ENCODE measurements around the gene SLC19A1. TPM values are rescaled to one million over a fixed set of nuclear protein-coding genes. Genes with fewer than 3 reads are reported as not detected.

The SLC19A1 gene
- total RNA-seq, 1 experiment from 2014 or later, result 25.4 TPM

GRCh38 chr21:45575993-45576837 is 34.0 kb upstream of the SLC19A1 start:
- TF ChIP-seq CTCF (IDR thresholded peaks at IDR 0.05; ENCODE audit: unreplicated experiment), result no peak
- ChIA-PET POLR2A (interaction anchor here (0.7 kb wide), 2 partner anchors 200 to 702 kb away, joined by 3 to 4 read pairs; no protein-coding TSS in a partner anchor), CTCF (interaction anchor here (0.6 to 1.0 kb wide), 3 partner anchors 20 to 274 kb away, joined by 4 to 6 read pairs (median 4); no protein-coding TSS in a partner anchor)
- DNase-seq (ENCODE audit: unreplicated experiment), result no peak
- intact Hi-C loops (cut with micrococcal nuclease), result no loop called here
- BruUV-seq (replicated peaks), result no TSS peak
- no peaks in the 10 kb centered on the region for H3K4me1 Mint-ChIP-seq (ENCODE audit: insufficient read depth, unreplicated experiment)
- no peak overlapping the region for H3K27ac Mint-ChIP-seq (ENCODE audit: low read depth, unreplicated experiment)
- no peaks in the 10 kb centered on the region for H3K9me3 Mint-ChIP-seq (ENCODE audit: unreplicated experiment)
- H3K4me3 Mint-ChIP-seq (ENCODE audit: unreplicated experiment), result no peak overlapping the region
- H3K27me3 Mint-ChIP-seq (ENCODE audit: insufficient read depth, unreplicated experiment), result peaks cover 23% of the 10 kb centered on the region
- peaks cover 6% of the 10 kb centered on the region for H3K36me3 Mint-ChIP-seq (ENCODE audit: insufficient read depth, unreplicated experiment)

GRCh38 chr21:45575304-45575992 is 33.2 kb upstream of the SLC19A1 start:
- DNase-seq (ENCODE audit: unreplicated experiment), result no peak
- intact Hi-C loops (cut with micrococcal nuclease), result no loop called here
- no peak for TF ChIP-seq CTCF (IDR thresholded peaks at IDR 0.05; ENCODE audit: unreplicated experiment)
- Mint-ChIP-seq H3K27ac (ENCODE audit: low read depth, unreplicated experiment) (no peak overlapping the region), H3K9me3 (ENCODE audit: unreplicated experiment) (no peaks in the 10 kb centered on the region), H3K4me3 (ENCODE audit: unreplicated experiment) (no peak overlapping the region), H3K4me1 (ENCODE audit: insufficient read depth, unreplicated experiment) (no peaks in the 10 kb centered on the region), H3K36me3 (ENCODE audit: insufficient read depth, unreplicated experiment) (peaks cover 6% of the 10 kb centered on the region), H3K27me3 (ENCODE audit: insufficient read depth, unreplicated experiment) (peaks cover 28% of the 10 kb centered on the region)
- ChIA-PET POLR2A (interaction anchor here (0.7 kb wide), 1 partner anchor 201 kb away, joined by 4 read pairs; no protein-coding TSS in a partner anchor), CTCF (interaction anchor here (0.7 to 1.0 kb wide), 2 partner anchors 21 to 275 kb away, joined by 4 to 6 read pairs; no protein-coding TSS in a partner anchor)
- no TSS peak for BruUV-seq (replicated peaks)

GRCh38 chr21:45574691-45575090 is 32.5 kb upstream of the SLC19A1 start:
- Mint-ChIP-seq H3K9me3 (ENCODE audit: unreplicated experiment) (no peaks in the 10 kb centered on the region), H3K4me1 (ENCODE audit: insufficient read depth, unreplicated experiment) (no peaks in the 10 kb centered on the region), H3K4me3 (ENCODE audit: unreplicated experiment) (no peak overlapping the region), H3K27ac (ENCODE audit: low read depth, unreplicated experiment) (no peak overlapping the region), H3K36me3 (ENCODE audit: insufficient read depth, unreplicated experiment) (peaks cover 6% of the 10 kb centered on the region), H3K27me3 (ENCODE audit: insufficient read depth, unreplicated experiment) (peaks cover 28% of the 10 kb centered on the region)
- no peak for TF ChIP-seq CTCF (IDR thresholded peaks at IDR 0.05; ENCODE audit: unreplicated experiment)
- no TSS peak for BruUV-seq (replicated peaks)
- POLR2A ChIA-PET, result no interaction called here
- intact Hi-C loops (cut with micrococcal nuclease), result no loop called here
- CTCF ChIA-PET, result no interaction called here
- no peak for DNase-seq (ENCODE audit: unreplicated experiment)

GRCh38 chr21:45574081-45574501 is 31.9 kb upstream of the SLC19A1 start:
- Mint-ChIP-seq H3K27ac (ENCODE audit: low read depth, unreplicated experiment) (no peak overlapping the region), H3K9me3 (ENCODE audit: unreplicated experiment) (no peaks in the 10 kb centered on the region), H3K4me3 (ENCODE audit: unreplicated experiment) (no peak overlapping the region), H3K4me1 (ENCODE audit: insufficient read depth, unreplicated experiment) (no peaks in the 10 kb centered on the region), H3K36me3 (ENCODE audit: insufficient read depth, unreplicated experiment) (peaks cover 6% of the 10 kb centered on the region), H3K27me3 (ENCODE audit: insufficient read depth, unreplicated experiment) (peaks cover 29% of the 10 kb centered on the region)
- no peak for DNase-seq (ENCODE audit: unreplicated experiment)
- no TSS peak for BruUV-seq (replicated peaks)
- ChIA-PET CTCF (no interaction called here), POLR2A (no interaction called here)
- TF ChIP-seq CTCF (IDR thresholded peaks at IDR 0.05; ENCODE audit: unreplicated experiment), result no peak
- intact Hi-C loops (cut with micrococcal nuclease), result no loop called here
